K562 (cell line): Measurements from ENCODE around the gene VPREB1. TPM values are rescaled to one million over a fixed set of nuclear protein-coding genes. Genes with fewer than 3 reads are reported as not detected.
A peak's percentile ranks its signal among the peaks of the same experiment; 100 is the strongest.

ENCODE experiments used
- ATAC-seq: fragments of 200-7000 bp; cut with Tn5 transposase; 3 replicates; pipeline ENCODE4 v1.9.1; 2020; ENCODE audit warnings: moderate library complexity
- BruUV-seq: library from RNA; stranded (reverse); fragments of 400-500 nt; replicated peaks from 2 replicates; lab custom pipeline; 2021; lab: Mats Ljungman, UMichigan
- CTCF ChIA-PET: fragments of 300-600 bp; formaldehyde crosslinking; extraction: SDS; loops from one replicate; lab custom pipeline; 2021; ENCODE audit warnings: low intra/inter-chr PET ratio; lab: Yijun Ruan, JAX
- POLR2A ChIA-PET: fragments of 300-600, 350-650 bp; sonication (Branson Sonifier 250); formaldehyde crosslinking; extraction: SDS; loops from one replicate; lab custom pipeline; 2021; ENCODE audit warnings: antibody characterized with exemption, inconsistent platforms; lab: Yijun Ruan, JAX
- DNase-seq, 4 experiments: peaks; one replicate each; pipeline versions ENCODE4 v3.0.0 to v3.0.0-alpha.2; 2011 to 2018; ENCODE audit warnings: low spot score in 3 of 4, mixed read lengths in 3 of 4; ENCODE audit errors: extremely low read depth in 1 of 4
- FAIRE-seq: peaks from 2 replicates; lab custom pipeline; 2011; peaks lifted over from hg19 to GRCh38; lab: Jason Lieb, UNC
- H2AFZ ChIP-seq: 2 replicates; pipeline ENCODE4 v1.6.0; 2011; ENCODE audit warnings: low read depth, low read length, control low read depth, inconsistent platforms
- H3K27ac ChIP-seq: fragments of 200-600 bp; 3 replicates; pipeline ENCODE4 v1.8.0; 2011; ENCODE audit warnings: low read depth, mild to moderate bottlenecking, control low read depth, inconsistent platforms, low read length, moderate library complexity, mixed read lengths; ENCODE audit errors: extremely low read depth
- H3K27me3 ChIP-seq, 2 experiments: fragments of 300-600 bp in 1 of 2; 2 replicates in 1 of 2; 3 replicates in 1 of 2; pipeline versions ENCODE4 v1.6.0 to v1.8.0; 2011; ENCODE audit warnings: inconsistent platforms in 2 of 2, low read length in 2 of 2, mild to moderate bottlenecking in 1 of 2, mixed read lengths in 1 of 2, moderate library complexity in 1 of 2; ENCODE audit not compliant: control insufficient read depth in 2 of 2, insufficient read depth in 2 of 2
- H3K36me3 ChIP-seq: fragments of 300-600 bp; 3 replicates; pipeline ENCODE4 v1.8.0; 2011; ENCODE audit warnings: mild to moderate bottlenecking, low read length, inconsistent platforms; ENCODE audit not compliant: control insufficient read depth, insufficient read depth
- H3K4me1 ChIP-seq, 2 experiments: fragments of 200-600 bp in 1 of 2; replicated peaks in 1 of 2; 2 replicates in 1 of 2; 3 replicates in 1 of 2; pipeline versions ENCODE4 v1.5.1 to v1.8.0; 2011; ENCODE audit warnings: inconsistent platforms in 2 of 2, low read length in 2 of 2, mild to moderate bottlenecking in 1 of 2, mixed read lengths in 1 of 2, moderate library complexity in 1 of 2; ENCODE audit not compliant: control insufficient read depth in 2 of 2, insufficient read depth in 2 of 2
- H3K4me2 ChIP-seq: 2 replicates; pipeline ENCODE4 v1.6.1; 2011; ENCODE audit warnings: low read length, control low read depth, inconsistent platforms, mixed read lengths; ENCODE audit not compliant: insufficient read depth
- H3K4me3 ChIP-seq: fragments of 200-600 bp; sonication (generic), shearing (Covaris generic); 2 replicates; pipeline ENCODE4 v1.5.1; 2016; ENCODE audit warnings: control low read depth, inconsistent platforms
- H3K79me2 ChIP-seq: fragments of 200-600 bp; 3 replicates; pipeline ENCODE4 v1.8.0; 2011; ENCODE audit warnings: low read length, inconsistent platforms; ENCODE audit not compliant: control insufficient read depth, insufficient read depth
- H3K9ac ChIP-seq, 2 experiments: 2 replicates each; pipeline versions ENCODE4 v1.6.0 to v1.6.1; 2011; ENCODE audit warnings: low read depth in 2 of 2, low read length in 2 of 2, control low read depth in 1 of 2, inconsistent platforms in 1 of 2, mild to moderate bottlenecking in 1 of 2, mixed read lengths in 1 of 2; ENCODE audit not compliant: insufficient read depth in 1 of 2
- H3K9me1 ChIP-seq: one replicate; pipeline ENCODE4 v1.6.0; 2011; ENCODE audit warnings: inconsistent platforms, mild to moderate bottlenecking, low read length, moderate library complexity; ENCODE audit not compliant: control insufficient read depth, insufficient read depth
- H3K9me3 ChIP-seq: replicated peaks from 2 replicates; pipeline ENCODE4 v1.5.1; 2011; ENCODE audit warnings: low read depth, low read length, inconsistent platforms; ENCODE audit not compliant: control insufficient read depth, insufficient read depth
- H4K20me1 ChIP-seq: replicated peaks from 2 replicates; pipeline ENCODE4 v1.6.1; 2011; ENCODE audit warnings: low read length, inconsistent platforms, mixed read lengths; ENCODE audit not compliant: control insufficient read depth, insufficient read depth
- CBX2 ChIP-seq: fragments of 200-600 bp; sonication (generic); IDR thresholded peaks from one replicate; pipeline ENCODE4 v1.6.1; 2012; ENCODE audit warnings: mild to moderate bottlenecking, low read length, inconsistent platforms; ENCODE audit not compliant: insufficient read depth, poor library complexity, severe bottlenecking
- SETDB1 ChIP-seq: IDR thresholded peaks from one replicate; pipeline ENCODE4 v1.6.1; 2012; ENCODE audit warnings: low read length, control low read depth, inconsistent platforms
- THRB ChIP-seq: fragments of 450-650 bp; formaldehyde crosslinking; conservative IDR thresholded peaks from 2 replicates; pipeline ENCODE4 v1.4.0; 2022; ENCODE audit warnings: mild to moderate bottlenecking, missing genetic modification characterization
- ZFPM2 ChIP-seq: fragments of 250-450 bp; sonication (Bioruptor Pico); IDR thresholded peaks from 2 replicates; pipeline ENCODE4 v1.5.1; 2022; ENCODE audit warnings: mild to moderate bottlenecking
- ZNF707 ChIP-seq: fragments of 250-450 bp; sonication (Bioruptor Pico); conservative IDR thresholded peaks from 2 replicates; pipeline ENCODE4 v1.8.0; 2022; ENCODE audit warnings: inconsistent platforms, mild to moderate bottlenecking, moderate library complexity
- WGBS: fragments of 100-300 bp; shearing (Covaris generic); methylation state at CpG from one replicate; pipeline ENCODE4 v1.1.6; 2016; ENCODE audit warnings: low coverage, mixed read lengths; ENCODE audit not compliant: insufficient coverage; ENCODE audit errors: missing lambda C conversion rate; 5-methylcytosine and 5-hydroxymethylcytosine counted together
- in situ Hi-C: fragments of 300-500 bp; cut with MboI; formaldehyde crosslinking; loops from 4 replicates; pipeline ENCODE4 v1.15.0; 2018; ENCODE audit warnings: inconsistent platforms, mixed read lengths
- intact Hi-C: fragments of 100-400 bp; cut with micrococcal nuclease; formaldehyde crosslinking; loops from 2 replicates; pipeline ENCODE4 v1.14.2; 2022
- polyA plus RNA-seq, 8 experiments: library from polyadenylated mRNA; depleted of rRNA in 4 of 8; stranded (reverse) in 5 of 8; unstranded in 3 of 8; fragments of >200 nt; fragmentation: Nextera tagmentation in 2 of 8; fragmentation: Illumina TruSeq in 1 of 8; extraction: Ambion mirVana in 2 of 8; extraction: Trizol in 1 of 8; gene quantifications; 2 replicates each; pipeline versions ENCODE4 v1.2.1 to v1.2.3, GENCODE V29; 2011 to 2014; ENCODE audit warnings: inconsistent platforms in 1 of 8, missing spikeins in 1 of 8
- total RNA-seq, 7 experiments: library from RNA; depleted of rRNA in 6 of 7; stranded (reverse); fragments of >200 nt in 6 of 7; fragmentation: Illumina TruSeq in 2 of 7; extraction: Trizol in 2 of 7; gene quantifications; 2 replicates each; pipeline versions ENCODE4 v1.2.1 to v1.2.3, GENCODE V29; 2011 to 2021; ENCODE audit warnings: low replicate concordance in 1 of 7
- TF ChIP-seq, protein P1 (sequence below): sonication (generic); formaldehyde crosslinking; IDR thresholded peaks from 2 replicates; pipeline ENCODE4 v1.8.1; 2023; ENCODE audit warnings: mild to moderate bottlenecking, missing genetic modification reagents
- TF ChIP-seq, protein P2 (sequence below): sonication (generic); formaldehyde crosslinking; IDR thresholded peaks from 2 replicates; pipeline ENCODE4 v1.8.0; 2022; ENCODE audit warnings: mild to moderate bottlenecking, missing genetic modification reagents
- TF ChIP-seq, protein P3 (sequence below): IDR thresholded peaks from 2 replicates; pipeline ENCODE4 v1.6.1; 2011; ENCODE audit warnings: borderline replicate concordance, low read depth, mild to moderate bottlenecking, moderate library complexity, low read length; ENCODE audit not compliant: insufficient read depth, poor library complexity, severe bottlenecking

Gene VPREB1
- total and polyA plus RNA-seq, 9 of the 15 experiments (the other 6 are each of a cell fraction or from before 2014, with no cell fraction given): not detected

- TF ChIP-seq, protein P1, sequence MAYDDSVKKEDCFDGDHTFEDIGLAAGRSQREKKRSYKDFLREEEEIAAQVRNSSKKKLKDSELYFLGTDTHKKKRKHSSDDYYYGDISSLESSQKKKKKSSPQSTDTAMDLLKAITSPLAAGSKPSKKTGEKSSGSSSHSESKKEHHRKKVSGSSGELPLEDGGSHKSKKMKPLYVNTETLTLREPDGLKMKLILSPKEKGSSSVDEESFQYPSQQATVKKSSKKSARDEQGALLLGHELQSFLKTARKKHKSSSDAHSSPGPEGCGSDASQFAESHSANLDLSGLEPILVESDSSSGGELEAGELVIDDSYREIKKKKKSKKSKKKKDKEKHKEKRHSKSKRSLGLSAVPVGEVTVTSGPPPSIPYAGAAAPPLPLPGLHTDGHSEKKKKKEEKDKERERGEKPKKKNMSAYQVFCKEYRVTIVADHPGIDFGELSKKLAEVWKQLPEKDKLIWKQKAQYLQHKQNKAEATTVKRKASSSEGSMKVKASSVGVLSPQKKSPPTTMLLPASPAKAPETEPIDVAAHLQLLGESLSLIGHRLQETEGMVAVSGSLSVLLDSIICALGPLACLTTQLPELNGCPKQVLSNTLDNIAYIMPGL: 0 out of 2 replicates have a peak, but pooled peaks have one; percentile 66
- peak; percentile 9; the same call in 1 of the 2 replicates for TF ChIP-seq ZNF707
These were observed 33.4 kb upstream of the VPREB1 start (continued) for GRCh38 chr22:22210889-22211833.

DNA sequence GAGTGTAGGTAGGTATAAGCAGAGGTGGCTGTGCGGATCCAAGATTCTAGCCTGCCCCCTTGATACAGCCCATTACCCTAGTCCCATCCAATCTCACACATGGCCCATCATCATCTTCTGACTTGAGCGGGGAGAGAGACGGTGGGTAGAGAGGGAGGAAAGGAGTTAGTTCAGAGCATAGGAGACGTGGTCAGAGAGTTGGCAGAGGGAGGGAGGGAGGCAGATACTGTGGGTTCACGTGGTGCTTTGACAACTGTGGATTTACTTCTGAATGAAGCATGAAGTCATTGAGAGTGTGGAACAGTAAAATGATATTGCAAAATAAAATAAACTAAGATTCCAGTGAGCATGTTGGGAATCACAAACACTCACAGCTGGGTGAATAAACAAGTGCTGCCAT lies 31.4 kb upstream of the VPREB1 start:
- CTCF ChIA-PET: interaction anchor here (0.7 to 0.9 kb wide), 2 partner anchors 18 to 23 kb away, joined by 3 to 4 read pairs; no protein-coding TSS in a partner anchor
- no TSS peak for BruUV-seq
- TF ChIP-seq, protein P2, sequence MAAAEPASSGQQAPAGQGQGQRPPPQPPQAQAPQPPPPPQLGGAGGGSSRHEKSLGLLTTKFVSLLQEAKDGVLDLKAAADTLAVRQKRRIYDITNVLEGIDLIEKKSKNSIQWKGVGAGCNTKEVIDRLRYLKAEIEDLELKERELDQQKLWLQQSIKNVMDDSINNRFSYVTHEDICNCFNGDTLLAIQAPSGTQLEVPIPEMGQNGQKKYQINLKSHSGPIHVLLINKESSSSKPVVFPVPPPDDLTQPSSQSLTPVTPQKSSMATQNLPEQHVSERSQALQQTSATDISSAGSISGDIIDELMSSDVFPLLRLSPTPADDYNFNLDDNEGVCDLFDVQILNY (CRISPR knock-in tag): no peak
- TF ChIP-seq CBX2 (peak; percentile 89), THRB (CRISPR knock-in tag) (peak; percentile 59; the same call in 1 of the 2 replicates), ZFPM2 (CRISPR knock-in tag) (no peak), SETDB1 (peak; percentile 88)
- TF ChIP-seq, protein P1: peak; percentile 56; the same call in 1 of the 2 replicates
- TF ChIP-seq, protein P3, sequence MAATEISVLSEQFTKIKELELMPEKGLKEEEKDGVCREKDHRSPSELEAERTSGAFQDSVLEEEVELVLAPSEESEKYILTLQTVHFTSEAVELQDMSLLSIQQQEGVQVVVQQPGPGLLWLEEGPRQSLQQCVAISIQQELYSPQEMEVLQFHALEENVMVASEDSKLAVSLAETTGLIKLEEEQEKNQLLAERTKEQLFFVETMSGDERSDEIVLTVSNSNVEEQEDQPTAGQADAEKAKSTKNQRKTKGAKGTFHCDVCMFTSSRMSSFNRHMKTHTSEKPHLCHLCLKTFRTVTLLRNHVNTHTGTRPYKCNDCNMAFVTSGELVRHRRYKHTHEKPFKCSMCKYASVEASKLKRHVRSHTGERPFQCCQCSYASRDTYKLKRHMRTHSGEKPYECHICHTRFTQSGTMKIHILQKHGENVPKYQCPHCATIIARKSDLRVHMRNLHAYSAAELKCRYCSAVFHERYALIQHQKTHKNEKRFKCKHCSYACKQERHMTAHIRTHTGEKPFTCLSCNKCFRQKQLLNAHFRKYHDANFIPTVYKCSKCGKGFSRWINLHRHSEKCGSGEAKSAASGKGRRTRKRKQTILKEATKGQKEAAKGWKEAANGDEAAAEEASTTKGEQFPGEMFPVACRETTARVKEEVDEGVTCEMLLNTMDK: no peak

More for the DNA sequence above, 31.4 kb upstream of the VPREB1 start:
- Histone ChIP-seq H3K9me1 (no peaks in the 10 kb centered on the region), H3K4me2 (no peak overlapping the region), H3K36me3 (no peaks in the 10 kb centered on the region), H3K27ac (no peak overlapping the region), H3K79me2 (no peaks in the 10 kb centered on the region), H3K9ac (no peak overlapping the region), H3K27me3 (peaks cover 43 to 44% of the 10 kb centered on the region in 2 experiments), H3K4me3 (no peak overlapping the region), H3K4me1 (0 out of 5 replicates have a peak, but pooled peaks cover 0 to 2% of the 10 kb centered on the region in 2 experiments), H2AFZ (no peak overlapping the region), H3K9me3 (no peaks in the 10 kb centered on the region), H4K20me1 (peaks cover 7% of the 10 kb centered on the region; the same call in 1 of the 2 replicates)
- in situ Hi-C loops: no loop called here
- 1% methylated on average over 5 of the region's 5 CpGs for WGBS
- intact Hi-C loops: loop anchor here (10.0 kb wide), 1 partner anchor 652 kb away; no protein-coding TSS in a partner anchor
- FAIRE-seq (no peak), DNase-seq (peak in 1 of 4 experiments; percentile 40), ATAC-seq (no peak)
- POLR2A ChIA-PET: interaction anchor here (0.8 to 3.9 kb wide), 7 partner anchors 10 to 121 kb away, joined by 3 to 33 read pairs (median 4); no protein-coding TSS in a partner anchor
